Neural progenitor cell (in vitro differentiated cells): ENCODE results near the gene NTN5. TPM values are rescaled to one million over a fixed set of nuclear protein-coding genes. Genes with fewer than 3 reads are reported as not detected.

Experiments used
- DNase-seq: peaks from one replicate; pipeline ENCODE4 v3.0.0-alpha.2; 2016; ENCODE audit warnings: low spot score
- H2AFZ ChIP-seq: fragments of 200-600 bp; sonication (generic); replicated peaks from 2 replicates; pipeline ENCODE4 v1.6.1; 2016; ENCODE audit warnings: antibody characterized with exemption
- H3F3A ChIP-seq: fragments of 200-600 bp; sonication (generic); 2 replicates; pipeline ENCODE4 v1.6.1; 2016; ENCODE audit warnings: antibody characterized with exemption, low read depth
- H3K27ac ChIP-seq: fragments of 200-600 bp; sonication (generic); 2 replicates; pipeline ENCODE4 v1.5.1; 2016; ENCODE audit warnings: mild to moderate bottlenecking
- H3K27me3 ChIP-seq: fragments of 200-600 bp; sonication (generic); 2 replicates; pipeline ENCODE4 v1.6.1; 2016; ENCODE audit warnings: mild to moderate bottlenecking, moderate library complexity
- H3K36me3 ChIP-seq: fragments of 200-600 bp; sonication (generic); 2 replicates; pipeline ENCODE4 v1.5.1; 2016
- H3K4me1 ChIP-seq: fragments of 200-600 bp; sonication (generic); 2 replicates; pipeline ENCODE4 v1.6.1; 2016; ENCODE audit warnings: mixed run types
- H3K4me2 ChIP-seq: fragments of 200-600 bp; sonication (generic); 2 replicates; pipeline ENCODE4 v1.6.1; 2016
- H3K4me3 ChIP-seq: fragments of 200-600 bp; sonication (generic); 2 replicates; pipeline ENCODE4 v1.5.1; 2016
- H3K79me2 ChIP-seq: fragments of 200-600 bp; sonication (generic); 2 replicates; pipeline ENCODE4 v1.6.1; 2016; ENCODE audit warnings: low read depth
- H3K9ac ChIP-seq: fragments of 200-600 bp; sonication (generic); 2 replicates; pipeline ENCODE4 v1.6.1; 2016
- H3K9me3 ChIP-seq: fragments of 200-600 bp; sonication (generic); 2 replicates; pipeline ENCODE4 v1.5.1; 2016; ENCODE audit warnings: low read depth
- H4K20me1 ChIP-seq: fragments of 200-600 bp; sonication (generic); 2 replicates; pipeline ENCODE4 v1.6.1; 2016; ENCODE audit warnings: low read depth
- H3K27ac Mint-ChIP-seq: 3 replicates; pipeline ENCODE4 v1.8.0; 2021; ENCODE audit warnings: mixed read lengths
- H3K27me3 Mint-ChIP-seq: 2 replicates; pipeline ENCODE4 v1.8.0; 2022; ENCODE audit warnings: low read depth, mild to moderate bottlenecking, inconsistent platforms, moderate library complexity, mixed read lengths; ENCODE audit not compliant: insufficient read depth
- H3K36me3 Mint-ChIP-seq: 3 replicates; pipeline ENCODE4 v1.8.0; 2021; ENCODE audit warnings: mixed read lengths
- H3K4me1 Mint-ChIP-seq: 3 replicates; pipeline ENCODE4 v1.8.0; 2021; ENCODE audit warnings: mixed read lengths
- H3K4me3 Mint-ChIP-seq: 3 replicates; pipeline ENCODE4 v1.8.0; 2021; ENCODE audit warnings: mild to moderate bottlenecking, moderate library complexity, mixed read lengths
- H3K9me3 Mint-ChIP-seq: 3 replicates; pipeline ENCODE4 v1.8.0; 2020; ENCODE audit warnings: mixed read lengths
- EZH2 ChIP-seq: fragments of 200-600 bp; sonication (generic); IDR thresholded peaks from 2 replicates; pipeline ENCODE4 v1.6.1; 2017; ENCODE audit warnings: antibody characterized with exemption, mild to moderate bottlenecking, moderate library complexity
- EZH2phosphoT487 ChIP-seq: fragments of 200-600 bp; sonication (generic); IDR thresholded peaks from 2 replicates; pipeline ENCODE4 v1.6.1; 2017; ENCODE audit warnings: antibody characterized with exemption
- total RNA-seq: library from RNA; depleted of rRNA; stranded (reverse); fragments of >200 nt; gene quantifications from 2 replicates; pipeline ENCODE4 v1.2.3, GENCODE V29; 2015; ENCODE audit warnings: low replicate concordance
- TF ChIP-seq, protein P1 (sequence below): fragments of 200-600 bp; sonication (generic); IDR thresholded peaks from 2 replicates; pipeline ENCODE4 v1.5.1; 2017; ENCODE audit warnings: antibody characterized with exemption, mild to moderate bottlenecking

NTN5 gene
- total RNA-seq, 1 donor from 2014 or later = not detected

DNA sequence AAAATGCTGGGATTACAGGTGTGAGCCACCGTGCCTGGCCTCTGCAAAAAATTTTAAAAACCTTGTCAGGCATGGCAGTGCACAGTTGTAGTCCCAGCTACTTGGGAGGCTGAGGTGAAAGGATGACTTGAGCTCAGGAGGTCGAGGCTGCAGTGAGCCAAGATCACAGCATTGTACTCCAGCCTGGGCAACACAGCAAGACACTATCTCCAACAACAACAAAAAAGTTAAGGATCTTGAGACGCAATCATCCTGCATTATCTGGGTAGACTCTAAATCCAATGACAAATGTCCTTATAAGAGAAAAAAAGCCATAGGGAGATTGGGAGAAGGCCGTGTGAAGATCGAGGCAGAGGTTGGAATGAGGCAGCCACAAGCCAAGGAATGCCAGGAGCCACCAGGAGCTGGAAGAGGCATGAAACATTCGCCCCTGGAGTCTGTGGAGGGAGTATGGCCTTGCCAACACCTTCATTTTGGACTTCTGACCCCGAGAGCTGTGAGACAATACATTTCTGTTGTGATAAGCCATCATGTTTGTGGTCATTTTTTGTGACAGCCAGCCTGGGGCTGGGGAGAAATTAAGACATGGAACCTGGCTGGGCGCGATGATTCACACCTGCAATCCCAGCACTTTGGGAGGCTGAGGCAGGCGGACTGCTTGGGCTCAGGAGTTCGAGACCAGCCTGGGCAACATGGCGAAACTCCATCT, 21.7 kb downstream of the NTN5 start:
- Mint-ChIP-seq H3K4me1 (peaks cover 15% of the 10 kb centered on the region), H3K36me3 (no peaks in the 10 kb centered on the region), H3K4me3 (no peak overlapping the region), H3K27me3 (peaks cover 4% of the 10 kb centered on the region), H3K27ac (no peak overlapping the region), H3K9me3 (no peaks in the 10 kb centered on the region)
- no peaks in the 10 kb centered on the region for H3K27me3 ChIP-seq
- H3K27ac ChIP-seq = no peak overlapping the region
- H3K4me2 ChIP-seq = no peak overlapping the region
- no peaks in the 10 kb centered on the region for H3K9me3 ChIP-seq
- H3K4me1 ChIP-seq = no peaks in the 10 kb centered on the region
- H3K36me3 ChIP-seq = no peaks in the 10 kb centered on the region
- DNase-seq = no peak
- H4K20me1 ChIP-seq = no peaks in the 10 kb centered on the region
- H2AFZ ChIP-seq = no peak overlapping the region
- H3K79me2 ChIP-seq = no peaks in the 10 kb centered on the region
- TF ChIP-seq EZH2phosphoT487 = no peak
- TF ChIP-seq EZH2 = no peak
- TF ChIP-seq, protein P1, sequence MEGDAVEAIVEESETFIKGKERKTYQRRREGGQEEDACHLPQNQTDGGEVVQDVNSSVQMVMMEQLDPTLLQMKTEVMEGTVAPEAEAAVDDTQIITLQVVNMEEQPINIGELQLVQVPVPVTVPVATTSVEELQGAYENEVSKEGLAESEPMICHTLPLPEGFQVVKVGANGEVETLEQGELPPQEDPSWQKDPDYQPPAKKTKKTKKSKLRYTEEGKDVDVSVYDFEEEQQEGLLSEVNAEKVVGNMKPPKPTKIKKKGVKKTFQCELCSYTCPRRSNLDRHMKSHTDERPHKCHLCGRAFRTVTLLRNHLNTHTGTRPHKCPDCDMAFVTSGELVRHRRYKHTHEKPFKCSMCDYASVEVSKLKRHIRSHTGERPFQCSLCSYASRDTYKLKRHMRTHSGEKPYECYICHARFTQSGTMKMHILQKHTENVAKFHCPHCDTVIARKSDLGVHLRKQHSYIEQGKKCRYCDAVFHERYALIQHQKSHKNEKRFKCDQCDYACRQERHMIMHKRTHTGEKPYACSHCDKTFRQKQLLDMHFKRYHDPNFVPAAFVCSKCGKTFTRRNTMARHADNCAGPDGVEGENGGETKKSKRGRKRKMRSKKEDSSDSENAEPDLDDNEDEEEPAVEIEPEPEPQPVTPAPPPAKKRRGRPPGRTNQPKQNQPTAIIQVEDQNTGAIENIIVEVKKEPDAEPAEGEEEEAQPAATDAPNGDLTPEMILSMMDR = no peak
- no peak overlapping the region for H3K4me3 ChIP-seq
- no peak overlapping the region for H3K9ac ChIP-seq
- H3F3A ChIP-seq = peaks cover 4% of the 10 kb centered on the region

DNA sequence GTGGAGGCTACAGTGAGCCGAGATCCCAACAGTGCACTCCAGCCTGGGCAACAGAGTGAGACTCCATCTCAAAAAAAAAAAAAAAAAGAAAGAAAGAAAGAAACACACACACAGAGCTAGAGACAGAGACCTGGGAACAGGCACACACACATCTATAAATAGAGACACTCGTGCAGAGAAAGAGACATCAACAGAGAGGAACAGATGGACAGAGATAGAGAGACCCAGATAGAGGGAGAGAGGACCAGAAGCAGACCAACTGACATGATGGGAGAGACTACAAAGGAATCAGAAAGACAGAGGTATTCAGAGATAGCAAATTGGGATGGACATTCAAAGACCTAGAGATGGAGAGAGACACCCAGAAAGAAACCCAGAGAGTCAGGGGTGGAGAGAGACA, 24.7 kb downstream of the NTN5 start:
- H3K36me3 ChIP-seq = no peaks in the 10 kb centered on the region
- H3K27ac ChIP-seq = no peak overlapping the region
- Mint-ChIP-seq H3K4me1 (peaks cover 23% of the 10 kb centered on the region), H3K27ac (peak overlapping the region; percentile 11), H3K27me3 (peaks cover 2% of the 10 kb centered on the region), H3K9me3 (no peaks in the 10 kb centered on the region), H3K36me3 (no peaks in the 10 kb centered on the region), H3K4me3 (no peak overlapping the region)
- H3K4me2 ChIP-seq = no peak overlapping the region
- peaks cover 15% of the 10 kb centered on the region for H3K79me2 ChIP-seq
- no peak overlapping the region for H2AFZ ChIP-seq
- H3K4me3 ChIP-seq = no peak overlapping the region
- TF ChIP-seq, protein P1 = no peak
- no peak for TF ChIP-seq EZH2phosphoT487
- no peak for TF ChIP-seq EZH2
- H4K20me1 ChIP-seq = no peaks in the 10 kb centered on the region
- DNase-seq = no peak
- peaks cover 15% of the 10 kb centered on the region for H3F3A ChIP-seq
- H3K4me1 ChIP-seq = peaks cover 5% of the 10 kb centered on the region
- no peak overlapping the region for H3K9ac ChIP-seq
- H3K9me3 ChIP-seq = no peaks in the 10 kb centered on the region
- H3K27me3 ChIP-seq = no peaks in the 10 kb centered on the region

DNA sequence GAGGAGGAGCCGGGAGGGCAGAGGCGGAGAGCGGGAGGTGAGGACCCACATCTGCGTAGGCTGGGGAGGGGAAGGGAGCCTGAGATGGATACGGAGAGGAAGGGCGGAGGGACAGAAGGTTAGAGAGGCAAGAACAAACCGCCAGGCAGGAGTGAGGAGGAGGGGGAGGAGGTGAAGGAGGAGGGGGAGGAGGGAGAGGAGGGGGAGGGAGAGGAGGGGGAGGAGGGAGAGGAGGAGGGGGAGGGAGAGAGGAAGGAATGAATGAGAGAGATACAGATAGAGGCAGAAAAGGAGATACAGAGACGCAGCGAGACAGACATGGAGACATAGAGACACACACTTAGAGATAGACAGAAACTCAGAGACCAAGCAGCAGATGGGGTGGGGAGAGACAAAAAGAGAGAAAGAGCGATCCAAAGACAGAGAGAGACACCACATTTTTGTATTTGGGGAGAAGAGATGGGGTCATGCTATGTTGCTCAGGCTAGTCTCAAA, 26.0 kb downstream of the NTN5 start:
- H3K4me3 ChIP-seq = peak overlapping the region; percentile 71
- no peaks in the 10 kb centered on the region for H3K36me3 ChIP-seq
- DNase-seq = no peak
- peak overlapping the region; percentile 95 for H3K4me2 ChIP-seq
- Mint-ChIP-seq H3K4me3 (peak overlapping the region; percentile 77), H3K9me3 (no peaks in the 10 kb centered on the region), H3K27me3 (peaks cover 7% of the 10 kb centered on the region), H3K36me3 (peaks cover 2% of the 10 kb centered on the region), H3K27ac (peak overlapping the region; percentile 0), H3K4me1 (peaks cover 22% of the 10 kb centered on the region)
- no peak for TF ChIP-seq EZH2
- TF ChIP-seq, protein P1 = no peak
- TF ChIP-seq EZH2phosphoT487 = no peak
- H3K9ac ChIP-seq = no peak overlapping the region
- H3K79me2 ChIP-seq = peaks cover 15% of the 10 kb centered on the region
- peaks cover 19% of the 10 kb centered on the region for H3F3A ChIP-seq
- H2AFZ ChIP-seq = no peak overlapping the region
- peaks cover 5% of the 10 kb centered on the region for H3K4me1 ChIP-seq
- H4K20me1 ChIP-seq = no peaks in the 10 kb centered on the region
- no peaks in the 10 kb centered on the region for H3K27me3 ChIP-seq
- no peak overlapping the region for H3K27ac ChIP-seq
- no peaks in the 10 kb centered on the region for H3K9me3 ChIP-seq
